Measurements from ENCODE around the gene SUSD2.
A peak's percentile ranks its signal among the peaks of the same experiment; 100 is the strongest.
"Not testable (repeated sequence)": the region's sequence is repeated elsewhere in the genome, so short reads cannot be mapped to it uniquely, and the experiment has no call there.

The SUSD2 gene

DNA sequence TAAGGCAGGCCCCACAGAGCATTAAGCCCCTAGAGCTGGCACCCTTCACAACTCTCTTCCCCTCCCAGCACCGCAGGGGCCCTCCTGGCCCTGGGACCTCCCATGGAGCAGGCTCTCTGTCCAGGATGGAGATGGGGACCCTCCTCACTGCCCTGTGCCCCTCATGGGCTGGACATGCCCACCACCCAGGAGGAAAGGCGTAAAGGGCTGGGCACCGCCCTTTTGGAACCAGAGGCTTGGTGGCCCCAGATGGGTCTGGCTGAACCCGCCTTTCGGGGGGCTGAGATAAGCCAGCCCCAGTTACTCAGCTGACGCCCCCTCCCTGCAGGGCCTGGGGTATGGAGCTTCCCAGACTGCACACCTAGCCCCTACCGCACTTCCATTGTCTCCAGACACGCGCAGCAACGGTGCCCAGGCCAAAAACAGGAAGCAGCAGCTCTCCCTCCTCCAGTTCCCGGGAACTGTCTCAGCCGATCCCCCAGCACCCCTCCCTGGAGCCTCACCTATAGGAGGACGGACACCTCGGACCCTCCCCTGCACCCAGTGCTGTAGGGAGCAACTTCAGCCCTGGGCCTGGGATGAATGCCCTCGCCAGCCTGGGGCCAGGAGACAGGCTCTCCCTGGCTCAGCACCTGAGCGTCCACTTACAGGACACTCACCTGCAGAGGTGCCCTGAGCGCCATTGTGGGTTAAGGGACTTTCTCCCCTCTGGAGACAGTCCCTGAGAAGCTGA is 1.6 kb upstream of the SUSD2 start:
- no peak overlapping the region for H3K4me3 ChIP-seq (ENCODE audit: low read depth, low read length)
- TF ChIP-seq, protein P1, sequence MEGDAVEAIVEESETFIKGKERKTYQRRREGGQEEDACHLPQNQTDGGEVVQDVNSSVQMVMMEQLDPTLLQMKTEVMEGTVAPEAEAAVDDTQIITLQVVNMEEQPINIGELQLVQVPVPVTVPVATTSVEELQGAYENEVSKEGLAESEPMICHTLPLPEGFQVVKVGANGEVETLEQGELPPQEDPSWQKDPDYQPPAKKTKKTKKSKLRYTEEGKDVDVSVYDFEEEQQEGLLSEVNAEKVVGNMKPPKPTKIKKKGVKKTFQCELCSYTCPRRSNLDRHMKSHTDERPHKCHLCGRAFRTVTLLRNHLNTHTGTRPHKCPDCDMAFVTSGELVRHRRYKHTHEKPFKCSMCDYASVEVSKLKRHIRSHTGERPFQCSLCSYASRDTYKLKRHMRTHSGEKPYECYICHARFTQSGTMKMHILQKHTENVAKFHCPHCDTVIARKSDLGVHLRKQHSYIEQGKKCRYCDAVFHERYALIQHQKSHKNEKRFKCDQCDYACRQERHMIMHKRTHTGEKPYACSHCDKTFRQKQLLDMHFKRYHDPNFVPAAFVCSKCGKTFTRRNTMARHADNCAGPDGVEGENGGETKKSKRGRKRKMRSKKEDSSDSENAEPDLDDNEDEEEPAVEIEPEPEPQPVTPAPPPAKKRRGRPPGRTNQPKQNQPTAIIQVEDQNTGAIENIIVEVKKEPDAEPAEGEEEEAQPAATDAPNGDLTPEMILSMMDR (conservative IDR thresholded peaks at IDR 0.05; ENCODE audit: low read depth, low read length), result no peak
- DNase-seq (ENCODE audit: low read depth), result no peak

DNA sequence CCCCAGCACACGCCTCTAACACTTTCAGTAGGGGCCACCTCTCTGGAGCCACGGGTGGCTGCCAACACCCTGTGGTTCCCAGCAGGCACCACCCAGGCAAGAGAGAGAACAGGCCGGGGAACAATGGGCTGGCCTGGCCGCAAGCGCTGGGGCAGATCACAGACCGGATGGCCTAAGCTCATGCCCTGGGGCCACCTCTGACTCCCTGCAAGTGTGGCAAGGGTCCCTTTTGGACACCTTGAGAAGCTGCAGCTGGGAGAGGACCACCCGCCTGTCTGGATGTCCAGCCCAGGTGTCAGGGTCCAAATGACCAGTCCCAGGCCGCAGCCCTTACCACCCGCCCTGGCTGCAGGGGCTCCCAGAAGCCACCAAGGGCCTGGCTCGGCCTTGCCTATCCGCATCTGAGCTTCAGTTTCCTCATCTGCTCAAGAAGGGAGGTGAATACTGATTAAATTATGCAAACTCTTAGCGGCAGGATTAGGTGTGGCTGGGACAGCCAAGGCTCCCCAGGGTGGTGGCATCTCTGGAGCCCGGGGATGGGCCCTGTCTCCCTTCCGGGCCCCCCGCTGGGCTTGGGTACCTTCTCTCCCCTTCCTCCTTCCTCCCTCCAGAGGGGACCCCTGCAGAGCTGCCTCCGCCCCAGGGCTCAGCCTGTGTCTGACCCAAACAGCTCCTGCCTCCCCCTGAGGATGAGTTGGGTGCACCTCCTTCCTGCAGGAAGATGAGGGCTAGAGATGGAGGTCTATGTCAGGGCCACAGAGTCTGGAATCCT is 785 bp upstream of the SUSD2 start:
- DNase-seq (ENCODE audit: low read depth), result no peak
- H3K4me3 ChIP-seq (ENCODE audit: low read depth, low read length), result no peak overlapping the region
- TF ChIP-seq, protein P1 (conservative IDR thresholded peaks at IDR 0.05; ENCODE audit: low read depth, low read length), result no peak

DNA sequence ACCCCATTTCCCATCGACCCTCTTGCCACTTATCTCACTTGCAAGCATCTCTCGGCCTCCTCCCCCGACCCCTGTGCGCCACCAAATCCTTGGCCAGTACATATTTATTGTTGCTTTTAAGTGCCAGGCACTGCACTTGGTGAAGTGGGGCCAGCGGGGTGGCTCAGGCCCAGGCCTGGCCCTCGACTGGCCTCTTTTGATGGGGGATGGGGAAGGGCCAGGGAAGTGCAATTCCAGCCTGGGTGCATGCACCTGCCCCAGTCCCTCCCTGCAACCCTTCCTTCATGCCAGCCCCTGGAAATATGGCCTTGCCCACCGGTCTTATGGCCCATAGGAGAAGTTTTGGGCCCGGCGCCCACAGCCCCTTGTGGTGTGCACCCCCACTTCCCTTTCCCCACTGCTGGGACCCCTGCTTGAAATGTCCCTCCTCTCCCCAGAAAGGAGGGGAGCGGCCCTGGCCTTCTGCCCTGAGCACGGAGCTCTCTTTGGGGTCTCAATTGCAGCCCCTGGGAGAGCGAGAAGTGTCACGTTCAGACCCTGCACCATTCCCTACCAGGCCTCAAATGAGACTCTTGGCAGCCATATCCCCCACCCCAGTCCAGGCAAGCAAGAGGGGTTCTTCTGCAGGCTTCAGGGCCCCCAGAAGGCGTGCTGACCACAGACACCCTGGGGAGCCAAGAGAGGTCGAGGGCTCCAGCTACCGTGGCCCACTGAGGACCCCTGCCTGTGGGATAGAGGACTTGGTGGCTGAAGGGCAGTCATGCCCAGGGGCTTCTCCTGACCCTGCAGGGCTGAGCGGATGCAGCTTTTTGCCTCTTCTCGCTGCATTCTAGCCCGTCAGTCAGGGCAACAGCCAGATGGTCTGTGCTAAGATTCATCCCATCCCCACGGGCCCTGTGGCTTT is 961 bp downstream of the SUSD2 start:
- TF ChIP-seq, protein P1 (conservative IDR thresholded peaks at IDR 0.05; ENCODE audit: low read depth, low read length), result peak; percentile 43
- no peak overlapping the region for H3K4me3 ChIP-seq (ENCODE audit: low read depth, low read length)
- DNase-seq (ENCODE audit: low read depth), result no peak

DNA sequence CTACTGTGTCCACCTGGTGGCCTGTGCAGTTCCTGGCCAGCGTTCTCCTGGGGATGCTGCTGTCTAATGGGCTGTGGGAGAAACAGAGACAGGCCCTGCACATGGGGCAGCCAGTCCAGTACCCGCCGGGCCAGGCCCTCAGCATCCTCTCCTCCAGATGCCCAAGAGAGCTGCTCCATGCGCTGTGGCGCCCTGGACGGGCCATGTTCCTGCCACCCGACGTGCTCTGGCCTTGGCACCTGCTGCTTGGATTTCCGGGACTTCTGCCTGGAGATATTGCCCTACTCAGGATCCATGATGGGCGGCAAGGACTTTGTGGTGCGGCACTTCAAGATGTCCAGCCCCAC is 1.6 kb downstream of the SUSD2 start:
- not testable (repeated sequence) for DNase-seq (ENCODE audit: low read depth)
- TF ChIP-seq, protein P1 (conservative IDR thresholded peaks at IDR 0.05; ENCODE audit: low read depth, low read length), result peak; percentile 6

DNA sequence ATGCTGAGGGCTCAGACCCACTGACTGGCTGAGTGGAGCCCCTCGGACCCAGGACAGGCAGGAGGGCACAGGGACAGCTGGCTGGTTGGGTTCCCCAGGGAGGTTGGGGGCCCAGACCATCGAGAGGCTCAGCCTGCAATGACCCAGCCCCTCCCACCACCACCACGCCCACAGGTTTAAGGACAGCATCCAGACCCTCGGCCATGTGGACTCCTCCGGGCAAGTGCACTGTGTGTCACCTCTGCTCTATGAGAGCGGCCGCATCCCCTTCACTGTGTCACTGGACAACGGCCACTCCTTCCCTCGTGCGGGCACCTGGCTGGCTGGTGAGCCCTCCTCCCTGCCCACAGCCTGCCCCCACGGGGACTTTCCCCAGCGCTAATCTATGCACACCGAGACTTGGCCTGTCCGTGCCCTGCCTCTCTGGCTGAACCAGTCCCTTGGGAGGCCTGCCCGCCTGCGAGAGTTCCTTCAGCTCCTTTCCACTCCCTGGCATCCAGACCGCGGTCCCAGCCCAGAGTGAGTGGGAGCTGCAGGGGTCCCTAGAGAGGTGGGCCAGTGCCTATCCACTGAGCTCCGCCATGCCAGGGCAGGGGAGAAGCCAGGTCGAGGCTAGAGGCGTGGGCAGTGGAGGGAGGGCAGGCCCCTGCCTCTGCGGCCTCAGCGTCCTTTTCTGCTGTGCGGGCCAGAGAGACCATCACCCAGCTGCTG is 2.2 kb downstream of the SUSD2 start:
- TF ChIP-seq, protein P1 (conservative IDR thresholded peaks at IDR 0.05; ENCODE audit: low read depth, low read length), result no peak
- DNase-seq (ENCODE audit: low read depth), result no peak
- no peak overlapping the region for H3K4me3 ChIP-seq (ENCODE audit: low read depth, low read length)

More for the DNA sequence above, 1.6 kb downstream of the SUSD2 start:
- not testable (repeated sequence) for H3K4me3 ChIP-seq (ENCODE audit: low read depth, low read length)

DNA sequence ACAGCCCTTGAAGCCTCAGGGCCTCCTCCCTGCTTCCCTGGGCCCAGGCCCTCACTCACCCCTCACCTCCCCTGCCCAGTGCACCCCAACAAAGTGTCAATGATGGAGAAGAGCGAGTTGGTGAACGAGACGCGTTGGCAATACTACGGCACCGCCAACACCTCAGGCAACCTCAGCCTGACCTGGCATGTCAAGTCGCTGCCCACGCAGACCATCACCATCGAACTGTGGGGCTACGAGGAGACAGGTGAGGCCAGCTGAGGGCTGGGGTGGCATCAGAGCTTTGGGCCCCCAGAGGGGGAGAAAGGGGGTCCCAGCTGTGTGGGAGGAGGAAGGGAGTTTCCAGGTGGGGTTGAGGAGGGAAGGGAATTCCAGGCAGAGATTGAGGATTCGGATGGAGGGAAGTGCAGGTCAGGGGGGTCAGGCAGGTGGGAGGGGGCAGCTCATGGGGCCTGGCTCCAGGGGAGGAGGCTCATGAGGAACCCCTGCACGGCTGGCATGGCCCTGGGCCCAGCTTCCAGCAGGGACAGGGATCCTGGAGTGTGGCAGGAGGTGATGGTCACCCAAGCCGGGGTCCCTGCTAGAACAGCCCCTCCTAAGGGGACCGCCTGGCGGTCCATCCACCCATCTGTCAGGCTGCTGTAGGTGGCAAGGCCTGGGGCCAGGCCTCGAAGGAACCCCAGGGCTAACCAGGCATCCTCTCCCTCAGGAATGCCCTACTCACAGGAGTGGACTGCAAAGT is 2.9 kb downstream of the SUSD2 start:
- DNase-seq (ENCODE audit: low read depth), result no peak

More for the DNA sequence above, 2.9 kb downstream of the SUSD2 start:
- no peak overlapping the region for H3K4me3 ChIP-seq (ENCODE audit: low read depth, low read length)
- TF ChIP-seq, protein P1 (conservative IDR thresholded peaks at IDR 0.05; ENCODE audit: low read depth, low read length), result no peak

Data from choroid plexus epithelial cell (primary cell).